ENCODE results near the gene UBE2S. TPM values are rescaled to one million over a fixed set of nuclear protein-coding genes. Genes with fewer than 3 reads are reported as not detected.

UBE2S gene
- total and polyA plus RNA-seq, 2 of the 8 experiments (the other 6 are each of a cell fraction or from before 2014, with no cell fraction given) = 398 to 530 TPM

- TF ChIP-seq PHF8 (conservative IDR thresholded peaks at IDR 0.05; ENCODE audit: low read depth, low read length) = peak; percentile 85
- peak; percentile 83; the same call in 1 of the 2 replicates for TF ChIP-seq GABPA (IDR thresholded peaks at IDR 0.05; ENCODE audit: borderline replicate concordance, insufficient read depth, low read length)
- TF ChIP-seq HDAC2 (IDR thresholded peaks at IDR 0.05; ENCODE audit: borderline replicate concordance in 1 of 2, low read depth in 2 of 2, low read length in 2 of 2) = no peak; a peak in 1 of 4 replicates
- no peak for TF ChIP-seq CHD2 (IDR thresholded peaks at IDR 0.05; ENCODE audit: low read length)
- TF ChIP-seq, protein P1, sequence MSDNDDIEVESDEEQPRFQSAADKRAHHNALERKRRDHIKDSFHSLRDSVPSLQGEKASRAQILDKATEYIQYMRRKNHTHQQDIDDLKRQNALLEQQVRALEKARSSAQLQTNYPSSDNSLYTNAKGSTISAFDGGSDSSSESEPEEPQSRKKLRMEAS (IDR thresholded peaks at IDR 0.05) = peak; percentile 64
- TF ChIP-seq ASH2L (IDR thresholded peaks at IDR 0.05; ENCODE audit: low read length) = peak; percentile 23
- TF ChIP-seq GTF2F1 (IDR thresholded peaks at IDR 0.05; ENCODE audit: borderline replicate concordance, low read depth, low read length) = peak; percentile 89
- peak; percentile 93 for TF ChIP-seq SAP30 (IDR thresholded peaks at IDR 0.05; ENCODE audit: insufficient read depth, insufficient replicate concordance, low read length)
- peak; percentile 85 for TF ChIP-seq CREB1 (IDR thresholded peaks at IDR 0.05)
- TF ChIP-seq POLR2A (IDR thresholded peaks at IDR 0.05; ENCODE audit: control extremely low read depth in 1 of 2, low read depth in 2 of 2, low read length in 2 of 2) = peak; percentile 100
- peak; percentile 98 for TF ChIP-seq TBP (IDR thresholded peaks at IDR 0.05; ENCODE audit: low read depth, low read length)
- TF ChIP-seq YY1 (IDR thresholded peaks at IDR 0.05; ENCODE audit: low read depth, low read length) = no peak
- peak; percentile 100 for TF ChIP-seq TAF1 (IDR thresholded peaks at IDR 0.05; ENCODE audit: low read depth, low read length)
These were observed 21.7 kb downstream of the UBE2S start, which contains the start of gene RPL28 (continued) for GRCh38 chr19:55385724-55386492.

Measured in H1 (cell line).